GM19452 (cell line): ENCODE data around the gene AFG1L.
"Not testable (repeated sequence)": the region's sequence is repeated elsewhere in the genome, so short reads cannot be mapped to it uniquely, and the experiment has no call there.

Source experiments
- ATAC-seq: cut with Tn5 transposase; IDR thresholded peaks from one replicate; pipeline ENCODE4 v1.9.1; 2021; ENCODE audit not compliant: unreplicated experiment

Gene AFG1L

DNA sequence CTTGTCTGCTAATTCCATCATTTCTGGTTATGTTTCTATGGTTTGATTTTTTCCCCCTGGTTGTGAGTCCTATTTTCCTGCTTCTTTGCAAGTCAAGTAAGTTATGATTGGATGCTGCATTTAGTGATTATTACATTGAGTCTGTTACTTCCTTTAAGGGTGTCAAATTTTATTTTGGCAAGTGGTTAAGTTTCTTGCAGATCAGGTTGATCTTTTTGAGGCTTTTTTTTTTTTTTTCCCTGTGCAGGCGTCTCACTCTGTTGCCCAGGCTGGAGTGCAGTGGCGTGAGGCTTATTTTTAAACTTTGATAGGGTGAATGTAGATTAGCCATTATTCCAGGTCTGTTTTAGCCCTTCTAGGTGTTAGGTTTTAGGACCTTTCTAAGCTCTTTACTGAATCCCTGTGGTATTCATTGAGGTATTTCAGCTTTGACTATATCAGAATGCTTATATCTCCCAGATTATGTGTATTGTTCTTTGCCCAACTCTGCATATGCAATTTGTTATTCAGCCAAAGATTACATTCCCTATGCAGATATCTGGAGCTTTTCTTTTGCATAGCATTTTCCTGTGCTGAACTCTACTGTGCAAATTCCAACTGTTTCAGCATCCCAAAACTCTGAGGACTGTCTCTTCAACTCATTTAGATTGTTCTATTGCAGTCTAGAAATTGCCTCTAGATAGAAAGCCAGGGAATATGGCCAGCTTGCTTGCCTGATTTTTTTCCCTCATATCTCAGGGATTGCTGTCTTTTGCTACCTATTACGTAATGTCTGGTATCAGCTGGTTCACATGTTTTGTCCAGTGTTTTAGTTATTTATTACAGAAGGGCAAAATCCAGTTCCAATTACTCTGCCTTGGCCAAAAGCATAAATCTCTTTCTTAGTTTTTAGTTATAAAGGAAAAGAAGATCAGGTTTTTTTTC lies 113.3 kb downstream of the AFG1L start:
- ATAC-seq, result no peak

DNA sequence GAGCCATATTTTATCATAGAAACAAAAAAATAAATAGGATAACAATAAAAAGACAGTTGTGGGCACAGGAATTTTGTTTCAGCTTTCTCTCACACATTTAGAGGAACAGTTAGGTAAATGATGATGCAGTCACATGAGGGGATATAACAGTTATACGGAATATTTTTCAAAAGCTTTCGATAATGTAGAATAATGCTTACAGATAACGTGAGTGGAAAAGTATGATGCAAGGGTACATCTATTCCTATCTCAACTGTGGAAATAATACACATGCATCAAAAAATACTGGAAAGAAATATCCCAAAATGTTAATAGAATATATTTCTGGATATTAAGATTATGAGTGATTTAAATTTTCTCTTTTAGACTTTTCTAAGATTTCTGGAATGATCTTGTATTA lies 114.0 kb downstream of the AFG1L start:
- no peak for ATAC-seq

DNA sequence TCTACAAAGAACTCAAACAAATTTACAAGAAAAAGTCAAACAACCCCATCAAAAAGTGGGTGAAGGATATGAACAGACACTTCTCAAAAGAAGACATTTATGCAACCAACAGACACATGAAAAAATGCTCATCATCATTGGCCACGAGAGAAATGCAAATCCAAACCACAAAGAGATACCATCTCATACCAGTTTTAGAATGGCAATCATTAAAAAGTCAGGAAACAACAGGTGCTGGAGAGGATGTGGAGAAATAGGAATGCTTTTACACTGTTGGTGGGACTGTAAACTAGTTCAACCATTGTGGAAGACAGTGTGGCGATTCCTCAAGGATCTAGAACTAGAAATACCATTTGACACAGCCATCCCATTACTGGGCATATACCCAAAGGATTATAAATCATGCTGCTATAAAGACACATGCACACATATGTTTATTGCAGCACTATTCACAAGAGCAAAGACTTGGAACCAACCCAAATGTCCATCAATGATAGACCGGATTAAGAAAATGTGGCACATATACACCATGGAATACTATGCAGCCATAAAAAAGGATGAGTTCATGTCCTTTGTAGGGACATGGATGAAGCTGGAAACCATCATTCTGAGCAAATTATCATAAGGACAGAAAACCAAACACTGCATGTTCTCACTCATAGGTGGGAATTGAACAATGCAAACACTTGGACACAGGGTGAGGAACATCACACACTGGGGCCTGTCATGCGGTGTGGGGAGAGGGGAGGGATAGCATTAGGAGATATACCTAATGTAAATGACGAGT lies 121.4 kb downstream of the AFG1L start:
- ATAC-seq, result not testable (repeated sequence)

DNA sequence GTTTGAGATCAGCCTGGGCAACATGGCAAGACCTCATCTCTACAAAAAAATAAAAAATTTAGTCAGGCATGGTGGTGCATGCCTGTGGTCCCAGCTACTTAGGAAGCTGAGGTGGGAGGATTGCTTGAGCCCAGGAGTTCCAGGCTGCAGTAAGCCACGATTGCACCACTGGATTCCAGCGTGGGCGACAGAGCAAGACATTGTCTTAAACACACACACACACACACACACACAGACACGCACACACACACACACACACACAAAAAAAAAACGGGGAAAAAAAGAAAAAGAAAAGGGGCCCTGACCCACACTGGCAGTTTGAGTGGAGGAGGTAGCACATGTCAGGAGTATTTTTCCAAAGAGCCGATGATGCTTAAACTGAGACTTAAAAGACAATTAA lies 122.2 kb downstream of the AFG1L start:
- no peak for ATAC-seq

- no peak for ATAC-seq
Measured at GRCh38 chr6:108419474-108419873, 124.6 kb downstream of the AFG1L start.

- no peak for ATAC-seq
Measured at GRCh38 chr6:108419934-108420609, 125.2 kb downstream of the AFG1L start.

DNA sequence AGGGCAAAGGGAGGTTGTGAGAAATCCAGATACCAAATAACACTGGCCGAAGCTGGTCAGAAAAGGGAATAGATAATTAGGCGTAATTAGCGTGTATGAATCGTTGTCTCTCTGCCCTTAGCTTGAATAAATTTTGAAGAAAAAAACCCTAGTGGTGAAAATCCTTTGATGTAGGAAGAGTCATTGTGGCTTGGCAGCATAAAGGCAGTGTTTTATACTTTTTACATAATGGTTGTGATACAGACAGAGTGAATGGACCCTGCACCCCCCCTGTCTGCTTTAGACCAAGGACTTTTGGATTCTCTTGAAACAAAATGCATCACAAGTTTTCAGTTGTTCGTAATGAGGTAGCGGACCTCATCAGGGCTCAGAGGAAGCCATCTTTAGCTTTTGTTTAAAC lies 126.5 kb downstream of the AFG1L start:
- no peak for ATAC-seq

- ATAC-seq, result no peak
Measured at GRCh38 chr6:108423982-108424705, 129.3 kb downstream of the AFG1L start.

GRCh38 chr6:108425428-108425827 lies 130.6 kb downstream of the AFG1L start:
- ATAC-seq, result no peak

DNA sequence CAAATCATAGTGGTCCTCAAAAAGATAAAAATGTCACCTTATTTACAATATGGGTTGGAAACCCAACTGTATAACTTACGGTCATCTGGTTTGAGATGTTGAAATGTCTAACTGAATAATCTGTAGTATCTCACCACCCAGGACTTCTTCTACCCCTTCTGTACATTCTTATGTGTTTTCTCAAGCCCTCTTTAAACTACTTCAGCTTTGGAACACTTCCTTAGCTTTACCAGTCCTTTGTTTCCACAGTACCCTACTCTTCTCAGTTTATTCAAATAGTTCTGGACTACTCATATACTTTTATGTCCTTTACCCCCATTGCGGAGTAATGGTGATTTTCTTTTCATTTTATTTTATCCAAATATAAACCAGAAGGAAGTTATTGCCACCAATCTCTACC lies 137.3 kb downstream of the AFG1L start:
- ATAC-seq, result no peak

DNA sequence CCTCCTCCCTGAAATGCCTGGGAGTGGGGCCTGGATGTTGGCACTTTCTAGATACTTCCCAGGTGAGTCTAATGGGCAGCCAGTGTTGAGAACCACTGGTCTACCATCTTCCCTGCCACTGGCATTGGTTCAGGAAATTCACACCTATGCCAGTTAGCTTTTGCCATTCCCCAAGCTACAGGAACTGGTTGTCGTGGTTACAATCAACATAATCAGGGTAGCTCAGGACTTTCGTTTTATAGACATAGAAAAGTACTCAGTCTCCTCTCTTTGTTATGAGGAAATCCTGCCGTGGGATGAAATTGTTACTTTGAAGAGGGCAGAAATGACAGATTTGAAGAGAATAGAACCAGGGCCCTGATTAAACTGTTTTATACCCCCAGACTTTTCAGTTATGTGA lies 137.9 kb downstream of the AFG1L start:
- ATAC-seq, result no peak

DNA sequence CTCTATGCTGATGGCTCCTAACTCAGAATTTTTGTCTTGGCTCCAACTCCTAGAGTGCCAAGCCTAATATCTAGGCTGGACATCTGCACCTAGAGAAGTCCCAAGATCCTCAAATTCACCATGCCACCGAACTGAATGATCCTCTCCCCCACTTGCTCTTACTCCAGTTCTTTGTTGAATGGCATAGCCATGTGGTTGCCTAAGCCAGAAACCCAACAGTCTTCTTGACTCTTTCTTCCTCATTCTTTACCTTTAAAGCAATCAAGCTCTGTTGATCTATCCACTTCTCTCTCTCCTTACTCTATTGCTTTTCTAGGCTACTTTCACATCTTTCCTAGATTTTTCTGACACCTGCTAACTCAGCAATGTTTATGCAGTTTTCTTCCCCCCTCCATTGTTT lies 139.4 kb downstream of the AFG1L start:
- no peak for ATAC-seq

- no peak for ATAC-seq
Measured at GRCh38 chr6:108435391-108435790, 140.5 kb downstream of the AFG1L start.

DNA sequence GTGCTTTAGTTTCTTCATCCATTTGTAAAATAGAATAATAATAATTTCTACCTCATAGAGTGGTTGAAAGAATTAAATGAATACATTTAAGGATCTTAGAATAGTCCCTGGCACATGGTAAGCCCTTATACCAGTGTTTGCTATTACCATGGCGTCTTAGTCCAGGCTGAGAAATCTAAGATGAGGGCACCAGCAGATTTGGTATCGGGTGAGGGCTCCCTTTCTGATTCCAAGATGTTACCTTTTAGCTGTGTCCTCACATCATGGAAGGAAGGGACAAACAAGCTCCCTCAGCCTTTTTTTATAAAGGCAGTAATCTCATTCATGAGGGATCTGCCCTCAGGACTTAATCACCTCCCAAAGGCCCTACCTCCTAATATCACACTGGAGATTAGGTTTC lies 141.9 kb downstream of the AFG1L start:
- no peak for ATAC-seq

DNA sequence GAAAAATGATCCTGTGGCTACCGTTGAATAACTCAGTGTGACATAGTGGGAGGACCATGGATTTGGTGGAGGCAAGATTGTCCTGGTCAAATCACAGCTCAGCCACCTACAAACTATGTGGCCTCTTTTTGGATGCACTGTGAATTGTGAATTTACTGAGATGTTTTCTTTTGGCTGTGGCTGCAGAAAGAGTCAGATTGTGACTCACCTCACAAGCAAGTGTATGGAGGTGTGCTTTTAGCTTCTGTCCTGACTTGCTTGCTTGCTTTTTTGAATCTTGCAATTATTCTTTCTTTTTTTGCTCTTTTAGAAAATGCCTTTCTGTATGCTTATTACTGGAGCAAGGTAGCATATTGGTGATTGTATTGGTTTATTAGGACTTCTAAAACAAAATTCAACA lies 143.0 kb downstream of the AFG1L start:
- ATAC-seq, result no peak

- no peak for ATAC-seq
Measured at GRCh38 chr6:108438918-108439317, 144.1 kb downstream of the AFG1L start.

GRCh38 chr6:108441141-108441540 lies 146.3 kb downstream of the AFG1L start:
- no peak for ATAC-seq

DNA sequence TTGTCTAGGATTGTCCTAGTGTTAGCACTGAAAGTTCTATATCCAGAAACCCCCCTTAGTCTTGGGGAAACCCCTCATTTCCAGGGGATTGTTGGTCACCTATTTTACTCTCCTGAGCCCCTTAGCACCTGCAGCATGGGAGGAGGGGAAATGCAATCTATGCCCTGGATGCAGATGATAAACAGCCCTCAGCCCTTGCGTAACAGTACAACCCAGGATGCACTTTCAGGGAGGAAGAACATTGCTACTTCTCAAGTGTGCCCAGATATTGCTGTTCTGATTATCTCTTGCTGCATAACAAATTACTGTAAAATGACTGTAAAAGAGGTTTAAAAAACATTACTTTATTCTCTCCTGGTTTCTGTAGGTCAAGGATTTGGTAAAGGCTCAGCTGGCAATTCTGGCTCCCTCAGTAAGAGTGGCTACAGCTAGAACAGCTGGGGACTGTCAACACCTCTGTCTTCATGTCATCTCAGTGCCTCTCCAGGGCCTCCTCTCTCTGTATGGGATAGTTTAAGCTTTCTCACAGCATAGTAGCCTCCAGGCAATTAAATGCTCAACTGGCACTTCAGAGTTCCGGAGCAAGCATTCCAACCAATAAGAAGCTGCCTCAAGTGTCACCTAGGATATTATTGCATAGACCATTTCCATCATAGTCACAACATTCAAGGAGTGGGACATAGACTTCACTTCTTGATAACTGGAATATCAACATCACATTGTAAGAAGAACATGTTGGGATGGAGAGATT lies 148.1 kb downstream of the AFG1L start:
- ATAC-seq, result no peak

DNA sequence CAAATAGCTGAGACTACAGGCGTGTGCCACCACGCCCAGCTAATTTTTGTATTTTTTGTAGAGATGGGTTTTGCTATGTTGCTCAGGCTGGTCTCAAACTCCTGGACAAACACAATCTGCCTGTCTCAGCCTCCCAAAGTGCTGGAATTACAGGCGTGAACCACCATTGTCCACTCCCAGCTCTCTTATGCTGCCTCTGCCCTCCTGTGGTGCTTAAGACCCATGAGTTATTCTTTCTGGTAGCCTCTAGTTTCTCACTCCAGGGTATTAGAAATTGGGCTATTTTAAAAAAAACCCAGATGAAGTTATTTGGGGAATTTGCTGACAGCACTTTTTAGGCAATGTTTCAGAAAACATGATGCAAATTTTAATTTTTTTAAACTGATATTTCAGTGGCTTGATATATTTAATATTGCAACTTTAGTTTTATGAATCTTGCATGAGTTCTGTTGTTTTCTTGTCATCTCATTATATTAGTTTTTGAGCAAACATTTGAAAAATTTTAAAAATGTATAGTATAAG lies 151.8 kb downstream of the AFG1L start:
- no peak for ATAC-seq

GRCh38 chr6:108448481-108448880 lies 153.6 kb downstream of the AFG1L start:
- ATAC-seq, result no peak
